GM23338 (cell line): Measurements from ENCODE around the gene ANKRD63. TPM values are rescaled to one million over a fixed set of nuclear protein-coding genes. Genes with fewer than 3 reads are reported as not detected.

Experiments used
- ATAC-seq: fragments of 200-7000 bp; cut with Tn5 transposase; 3 replicates; pipeline ENCODE4 v1.9.1; 2020
- DNase-seq: peaks from one replicate; pipeline ENCODE4 v3.0.0-alpha.2; 2015; ENCODE audit warnings: low spot score
- H2AFZ ChIP-seq: fragments of 200-600 bp; sonication (generic); 2 replicates; pipeline ENCODE4 v1.8.0; 2016; ENCODE audit warnings: antibody characterized with exemption, mild to moderate bottlenecking, moderate library complexity
- H3F3A ChIP-seq: fragments of 200-600 bp; sonication (generic); replicated peaks from 2 replicates; pipeline ENCODE4 v1.8.0; 2017; ENCODE audit warnings: antibody characterized with exemption, mixed run types, low read depth
- H3K27ac ChIP-seq: fragments of 200-600 bp; sonication (generic); 2 replicates; pipeline ENCODE4 v1.6.1; 2016; ENCODE audit warnings: low read depth
- H3K27me3 ChIP-seq: fragments of 200-600 bp; sonication (generic); 2 replicates; pipeline ENCODE4 v1.8.0; 2016; ENCODE audit warnings: mild to moderate bottlenecking, mixed run types, moderate library complexity; ENCODE audit not compliant: insufficient read depth
- H3K36me3 ChIP-seq: fragments of 200-600 bp; sonication (generic); 2 replicates; pipeline ENCODE4 v1.8.0; 2016; ENCODE audit warnings: mild to moderate bottlenecking; ENCODE audit not compliant: insufficient read depth
- H3K4me1 ChIP-seq: fragments of 200-600 bp; sonication (generic); 2 replicates; pipeline ENCODE4 v1.8.0; 2016; ENCODE audit warnings: mild to moderate bottlenecking, moderate library complexity; ENCODE audit not compliant: insufficient read depth
- H3K4me2 ChIP-seq: fragments of 200-600 bp; sonication (generic); 2 replicates; pipeline ENCODE4 v1.7.1; 2017; ENCODE audit warnings: mixed run types
- H3K4me3 ChIP-seq: fragments of 200-600 bp; sonication (generic); 2 replicates; pipeline ENCODE4 v1.6.1; 2016; ENCODE audit warnings: mixed run types
- H3K79me2 ChIP-seq: fragments of 200-600 bp; sonication (generic); replicated peaks from 2 replicates; pipeline ENCODE4 v1.8.0; 2017; ENCODE audit warnings: mild to moderate bottlenecking; ENCODE audit not compliant: insufficient read depth
- H3K9me2 ChIP-seq: fragments of 200-600 bp; sonication (generic); 2 replicates; pipeline ENCODE4 v1.8.0; 2017; ENCODE audit not compliant: insufficient read depth
- H4K20me1 ChIP-seq: fragments of 200-600 bp; sonication (generic); replicated peaks from 2 replicates; pipeline ENCODE4 v1.8.0; 2017; ENCODE audit warnings: mild to moderate bottlenecking; ENCODE audit not compliant: insufficient read depth
- H3K27ac Mint-ChIP-seq: 2 replicates; pipeline ENCODE4 v1.8.0; 2020; ENCODE audit warnings: inconsistent platforms, mild to moderate bottlenecking, moderate library complexity, mixed read lengths
- H3K27me3 Mint-ChIP-seq: 3 replicates; pipeline ENCODE4 v1.8.0; 2022; ENCODE audit warnings: low read depth, mild to moderate bottlenecking, moderate library complexity, mixed read lengths, inconsistent platforms; ENCODE audit not compliant: insufficient read depth, poor library complexity
- H3K36me3 Mint-ChIP-seq: 3 replicates; pipeline ENCODE4 v1.8.0; 2021; ENCODE audit warnings: low read depth, mild to moderate bottlenecking, inconsistent platforms, moderate library complexity, mixed read lengths
- H3K4me1 Mint-ChIP-seq: 3 replicates; pipeline ENCODE4 v1.8.0; 2020; ENCODE audit warnings: mild to moderate bottlenecking, inconsistent platforms, mixed read lengths
- H3K4me3 Mint-ChIP-seq: 3 replicates; pipeline ENCODE4 v1.8.0; 2021; ENCODE audit warnings: moderate library complexity, mild to moderate bottlenecking, inconsistent platforms, mixed read lengths
- H3K9me3 Mint-ChIP-seq: 3 replicates; pipeline ENCODE4 v1.8.0; 2020; ENCODE audit warnings: moderate library complexity, mild to moderate bottlenecking, inconsistent platforms, mixed read lengths
- CREB1 ChIP-seq: fragments of 250-450 bp; sonication (Bioruptor Pico); IDR thresholded peaks from 2 replicates; pipeline ENCODE4 v1.5.0; 2020; ENCODE audit warnings: low read depth, mild to moderate bottlenecking, moderate library complexity
- EZH2 ChIP-seq: fragments of 200-600 bp; sonication (generic); IDR thresholded peaks from one replicate; pipeline ENCODE4 v1.8.0; 2017; ENCODE audit warnings: antibody characterized with exemption, mild to moderate bottlenecking, low read depth; ENCODE audit not compliant: unreplicated experiment
- JUNB ChIP-seq: IDR thresholded peaks from one replicate; pipeline ENCODE4 v1.6.1; 2016; ENCODE audit warnings: antibody characterized with exemption; ENCODE audit not compliant: unreplicated experiment
- NANOG ChIP-seq: IDR thresholded peaks from 2 replicates; pipeline ENCODE4 v1.6.1; 2016; ENCODE audit warnings: antibody characterized with exemption, borderline replicate concordance
- POLR2AphosphoS5 ChIP-seq: IDR thresholded peaks from 2 replicates; pipeline ENCODE4 v1.6.1; 2016; ENCODE audit warnings: antibody characterized with exemption, low read depth
- ZNF114 ChIP-seq: fragments of 250-450 bp; sonication (Bioruptor Pico); IDR thresholded peaks from 2 replicates; pipeline ENCODE4 v1.5.0; 2020; ENCODE audit warnings: mild to moderate bottlenecking, moderate library complexity
- ZNF331 ChIP-seq: fragments of 250-450 bp; sonication (Bioruptor Pico); IDR thresholded peaks from 2 replicates; pipeline ENCODE4 v1.5.0; 2020; ENCODE audit warnings: low read depth, mild to moderate bottlenecking, moderate library complexity
- polyA plus RNA-seq: library from polyadenylated mRNA; unstranded; fragments of >200 nt; fragmentation: Nextera tagmentation; extraction: Ambion mirVana; gene quantifications from 2 replicates; pipeline ENCODE4 v1.2.1, GENCODE V29; 2016
- total RNA-seq: library from RNA; depleted of rRNA; stranded (reverse); fragments of >200 nt; shearing (Covaris generic); gene quantifications from 2 replicates; pipeline ENCODE4 v1.2.3, GENCODE V29; 2014
- TF ChIP-seq, protein P1 (sequence below): IDR thresholded peaks from one replicate; pipeline ENCODE4 v1.6.1; 2018; ENCODE audit warnings: antibody characterized with exemption; ENCODE audit not compliant: unreplicated experiment

ANKRD63 gene
- total and polyA plus RNA-seq, 2 experiments from 2014 or later, result 0.59 TPM; not detected in 1

DNA sequence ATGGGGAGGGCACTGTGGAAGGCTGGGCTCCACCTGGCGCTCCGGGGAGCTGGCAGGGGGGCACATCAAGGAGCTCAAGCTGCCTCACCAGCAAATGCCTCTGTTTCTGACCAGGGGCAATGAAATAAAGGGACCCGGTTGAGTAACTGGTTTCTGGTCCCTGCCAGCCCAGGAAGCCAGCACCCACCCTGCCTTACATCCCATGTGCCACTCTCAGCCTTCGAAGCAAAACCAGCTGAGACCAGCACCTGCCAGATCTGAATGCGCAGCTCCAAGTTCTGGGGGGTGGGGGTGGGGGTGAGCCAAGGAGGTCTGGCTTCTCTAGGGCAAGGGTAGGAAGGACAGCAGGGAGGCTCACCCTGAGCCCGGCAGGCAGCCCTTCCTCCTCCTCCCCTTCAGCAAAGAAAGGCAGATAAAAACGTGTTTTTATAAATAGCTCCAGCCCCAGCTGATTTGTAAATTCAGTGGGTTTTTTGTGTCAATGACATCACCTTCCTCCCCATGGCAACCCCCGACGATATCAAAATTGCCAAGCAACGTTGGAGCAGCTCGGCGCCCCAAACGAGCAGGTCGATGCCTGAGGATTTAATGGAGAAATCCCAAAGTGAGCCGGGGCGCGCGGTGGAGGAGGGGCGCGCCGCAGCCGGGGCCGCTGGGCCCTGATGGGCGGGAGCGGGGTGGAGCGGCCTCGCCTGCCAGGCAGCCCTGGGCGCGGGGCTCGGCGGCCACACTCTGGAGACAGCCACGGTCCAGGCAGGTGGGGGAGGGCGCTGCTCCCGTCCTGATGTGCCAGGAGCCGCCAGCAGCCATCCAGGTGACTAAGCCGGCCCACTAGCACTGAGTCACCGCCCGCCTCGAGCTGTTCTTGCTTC lies 44.1 kb downstream of the ANKRD63 start, which contains the start of gene PAK6:
TSS of gene PAK6 (plus strand) at position 532 of the 872 bp plus-strand sequence. CDS start 25,723 bp downstream, outside the sequence.
- Histone ChIP-seq H4K20me1 (no peaks in the 10 kb centered on the region), H3K4me2 (peak within 1 kb of the TSS; percentile 78), H3K27ac (no peak within 1 kb of the TSS), H3K27me3 (peaks cover 8% of the 10 kb centered on the region; the same call in 1 of the 2 replicates), H3F3A (peaks cover 17% of the 10 kb centered on the region; the same call in 1 of the 2 replicates), H3K79me2 (no peaks in the 10 kb centered on the region), H3K36me3 (no peaks in the 10 kb centered on the region), H3K4me1 (peaks cover 14% of the 10 kb centered on the region), H3K4me3 (peak within 1 kb of the TSS; percentile 51), H2AFZ (peak within 1 kb of the TSS; percentile 98), H3K9me2 (no peaks in the 10 kb centered on the region)
- ATAC-seq, result peak; percentile 91
- peak within 1 kb of the TSS; percentile 71 for H3K27ac Mint-ChIP-seq
- no peaks in the 10 kb centered on the region; the same call in 2 of the 3 replicates for H3K36me3 Mint-ChIP-seq
- TF ChIP-seq, protein P1, sequence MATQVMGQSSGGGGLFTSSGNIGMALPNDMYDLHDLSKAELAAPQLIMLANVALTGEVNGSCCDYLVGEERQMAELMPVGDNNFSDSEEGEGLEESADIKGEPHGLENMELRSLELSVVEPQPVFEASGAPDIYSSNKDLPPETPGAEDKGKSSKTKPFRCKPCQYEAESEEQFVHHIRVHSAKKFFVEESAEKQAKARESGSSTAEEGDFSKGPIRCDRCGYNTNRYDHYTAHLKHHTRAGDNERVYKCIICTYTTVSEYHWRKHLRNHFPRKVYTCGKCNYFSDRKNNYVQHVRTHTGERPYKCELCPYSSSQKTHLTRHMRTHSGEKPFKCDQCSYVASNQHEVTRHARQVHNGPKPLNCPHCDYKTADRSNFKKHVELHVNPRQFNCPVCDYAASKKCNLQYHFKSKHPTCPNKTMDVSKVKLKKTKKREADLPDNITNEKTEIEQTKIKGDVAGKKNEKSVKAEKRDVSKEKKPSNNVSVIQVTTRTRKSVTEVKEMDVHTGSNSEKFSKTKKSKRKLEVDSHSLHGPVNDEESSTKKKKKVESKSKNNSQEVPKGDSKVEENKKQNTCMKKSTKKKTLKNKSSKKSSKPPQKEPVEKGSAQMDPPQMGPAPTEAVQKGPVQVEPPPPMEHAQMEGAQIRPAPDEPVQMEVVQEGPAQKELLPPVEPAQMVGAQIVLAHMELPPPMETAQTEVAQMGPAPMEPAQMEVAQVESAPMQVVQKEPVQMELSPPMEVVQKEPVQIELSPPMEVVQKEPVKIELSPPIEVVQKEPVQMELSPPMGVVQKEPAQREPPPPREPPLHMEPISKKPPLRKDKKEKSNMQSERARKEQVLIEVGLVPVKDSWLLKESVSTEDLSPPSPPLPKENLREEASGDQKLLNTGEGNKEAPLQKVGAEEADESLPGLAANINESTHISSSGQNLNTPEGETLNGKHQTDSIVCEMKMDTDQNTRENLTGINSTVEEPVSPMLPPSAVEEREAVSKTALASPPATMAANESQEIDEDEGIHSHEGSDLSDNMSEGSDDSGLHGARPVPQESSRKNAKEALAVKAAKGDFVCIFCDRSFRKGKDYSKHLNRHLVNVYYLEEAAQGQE, result no peak
- TF ChIP-seq EZH2 (no peak), CREB1 (CRISPR knock-in tag) (0 out of 2 replicates have a peak, but pooled peaks have one; percentile 4), ZNF331 (CRISPR knock-in tag) (no peak), POLR2AphosphoS5 (no peak; the same call in none of the 2 replicates), NANOG (no peak)
- H3K27me3 Mint-ChIP-seq, result peaks cover 19% of the 10 kb centered on the region
- DNase-seq, result peak; percentile 87
- H3K4me1 Mint-ChIP-seq, result peaks cover 25% of the 10 kb centered on the region
- no peaks in the 10 kb centered on the region for H3K9me3 Mint-ChIP-seq
- peak within 1 kb of the TSS; percentile 68 for H3K4me3 Mint-ChIP-seq

- Histone ChIP-seq H3K4me3 (no peak overlapping the region), H3K36me3 (no peaks in the 10 kb centered on the region), H3K27ac (0 out of 2 replicates have a peak overlapping the region, but pooled peaks have one; percentile 27), H3K27me3 (peaks cover 8% of the 10 kb centered on the region; the same call in 1 of the 2 replicates), H3F3A (peaks cover 23% of the 10 kb centered on the region; the same call in 1 of the 2 replicates), H3K79me2 (0 out of 2 replicates have a peak, but pooled peaks cover 3% of the 10 kb centered on the region), H3K4me2 (no peak overlapping the region), H4K20me1 (no peaks in the 10 kb centered on the region), H2AFZ (no peak overlapping the region), H3K4me1 (peaks cover 14% of the 10 kb centered on the region), H3K9me2 (no peaks in the 10 kb centered on the region)
- Mint-ChIP-seq H3K4me3 (no peak overlapping the region), H3K9me3 (no peaks in the 10 kb centered on the region), H3K36me3 (no peaks in the 10 kb centered on the region; the same call in 2 of the 3 replicates), H3K27ac (no peak overlapping the region), H3K4me1 (peaks cover 25% of the 10 kb centered on the region), H3K27me3 (peaks cover 13% of the 10 kb centered on the region)
- ATAC-seq, result peak; percentile 4; the same call in 1 of the 3 replicates
- peak; percentile 45 for DNase-seq
- TF ChIP-seq, protein P1, result no peak
- TF ChIP-seq ZNF114 (CRISPR knock-in tag) (no peak), EZH2 (no peak), JUNB (no peak)
Observed at GRCh38 chr15:40235201-40235885, 47.5 kb downstream of the ANKRD63 start.
